Activated T-cell treated with anti-CD3 and anti-CD28 coated beads for 24 hours (primary cell): Measurements from ENCODE around the gene LCE1C.

Source experiments
- DNase-seq: peaks from one replicate; pipeline ENCODE4 v3.0.0-alpha.2; 2020; ENCODE audit warnings: low read depth

Gene LCE1C

DNA sequence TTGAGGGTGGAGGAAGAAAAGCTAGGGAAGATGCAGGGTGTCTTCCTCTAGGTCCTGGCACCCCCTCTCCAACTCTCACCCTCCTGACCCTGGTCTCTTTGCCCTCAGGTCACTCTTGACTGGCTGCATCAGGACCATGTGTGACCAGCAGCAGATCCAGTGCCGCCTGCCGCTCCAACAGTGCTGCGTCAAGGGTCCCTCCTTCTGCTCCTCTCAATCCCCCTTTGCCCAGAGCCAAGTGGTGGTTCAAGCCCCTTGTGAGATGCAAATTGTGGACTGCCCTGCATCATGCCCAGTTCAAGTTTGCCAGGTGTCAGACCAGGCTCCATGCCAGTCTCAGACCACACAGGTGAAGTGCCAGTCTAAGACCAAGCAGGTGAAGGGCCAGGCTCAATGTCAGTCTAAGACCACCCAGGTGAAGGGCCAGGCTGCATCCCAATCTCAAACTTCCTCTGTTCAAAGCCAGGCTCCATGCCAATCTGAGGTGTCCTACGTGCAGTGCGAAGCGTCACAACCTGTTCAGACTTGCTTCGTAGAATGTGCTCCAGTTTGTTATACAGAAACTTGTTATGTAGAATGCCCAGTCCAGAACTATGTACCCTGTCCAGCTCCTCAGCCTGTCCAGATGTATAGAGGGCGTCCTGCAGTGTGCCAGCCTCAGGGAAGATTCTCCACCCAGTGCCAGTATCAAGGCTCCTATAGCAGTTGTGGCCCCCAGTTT is 46.8 kb downstream of the LCE1C start:
- DNase-seq, result no peak

- no peak for DNase-seq
Observed at GRCh38 chr1:152758636-152759035, 47.8 kb downstream of the LCE1C start.

- DNase-seq, result no peak
Observed at GRCh38 chr1:152757747-152758146, 48.7 kb downstream of the LCE1C start, which contains the start of gene KPRP. KPRP (plus strand) TSS chr1:152758025; CDS start chr1:152759589, 1,564 bp downstream.

GRCh38 chr1:152756872-152757271 is 49.6 kb downstream of the LCE1C start:
- DNase-seq, result no peak
